ENCODE data around the gene RRAD. TPM values are rescaled to one million over a fixed set of nuclear protein-coding genes. Genes with fewer than 3 reads are reported as not detected.
"Not testable (repeated sequence)": the region's sequence is repeated elsewhere in the genome, so short reads cannot be mapped to it uniquely, and the experiment has no call there.

The RRAD gene, protein sequence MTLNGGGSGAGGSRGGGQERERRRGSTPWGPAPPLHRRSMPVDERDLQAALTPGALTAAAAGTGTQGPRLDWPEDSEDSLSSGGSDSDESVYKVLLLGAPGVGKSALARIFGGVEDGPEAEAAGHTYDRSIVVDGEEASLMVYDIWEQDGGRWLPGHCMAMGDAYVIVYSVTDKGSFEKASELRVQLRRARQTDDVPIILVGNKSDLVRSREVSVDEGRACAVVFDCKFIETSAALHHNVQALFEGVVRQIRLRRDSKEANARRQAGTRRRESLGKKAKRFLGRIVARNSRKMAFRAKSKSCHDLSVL
- polyA plus RNA-seq = 100 to 1,000 TPM in 1 of 2 donors, 10 to 100 TPM in 1; 93.6 to 125 TPM

GRCh38 chr16:66925322-66925840 lies at the start of gene RRAD:
TSS of gene RRAD (minus strand) at chr16:66925535. CDS start at chr16:66925179, 356 bp downstream.
- no peaks in the 10 kb centered on the region for H3K27me3 ChIP-seq (ENCODE audit: control insufficient read depth in 1 of 2, insufficient read depth in 2 of 2, low read length in 2 of 2)
- peak within 1 kb of the TSS; percentile 55 to 61 for H3K4me3 ChIP-seq (ENCODE audit: low read depth in 1 of 2, low read length in 2 of 2)
- H3K9me3 ChIP-seq (ENCODE audit: control insufficient read depth in 2 of 2, insufficient read depth in 1 of 2, low read depth in 1 of 2, low read length in 1 of 2) = no peaks in the 10 kb centered on the region

DNA sequence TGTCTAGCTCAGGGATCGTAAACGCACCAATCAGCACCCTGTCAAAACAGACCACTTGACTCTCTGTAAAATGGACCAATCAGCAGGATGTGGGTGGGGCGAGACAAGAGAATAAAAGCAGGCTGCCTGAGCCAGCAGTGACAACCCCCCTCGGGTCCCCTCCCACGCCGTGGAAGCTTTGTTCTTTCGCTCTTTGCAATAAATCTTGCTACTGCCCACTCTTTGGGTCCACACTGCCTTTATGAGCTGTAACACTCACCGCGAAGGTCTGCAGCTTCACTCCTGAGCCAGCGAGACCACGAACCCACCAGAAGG lies 49.6 kb upstream of the RRAD start:
- 68 to 71% methylated on average over 11 of the region's 11 CpGs for WGBS, 2 donors
- not testable (repeated sequence) for H3K4me3 ChIP-seq (ENCODE audit: low read depth in 1 of 2, low read length in 2 of 2)

More at GRCh38 chr16:66925322-66925840, at the start of gene RRAD:
- peaks cover 14 to 33% of the 10 kb centered on the region in 2 donors for H3K4me1 ChIP-seq (ENCODE audit: control insufficient read depth in 2 of 2, insufficient read depth in 2 of 2, low read length in 1 of 2)
- 7 to 8% methylated on average over 40 to 42 of the region's 42 CpGs for WGBS, 2 donors
- peaks cover 0 to 6% of the 10 kb centered on the region in 2 donors for H3K36me3 ChIP-seq (ENCODE audit: control insufficient read depth in 2 of 2, insufficient read depth in 2 of 2, low read length in 1 of 2)
- peak within 1 kb of the TSS; percentile 70 to 88 for H3K27ac ChIP-seq (ENCODE audit: low read depth in 2 of 2, low read length in 1 of 2)

DNA sequence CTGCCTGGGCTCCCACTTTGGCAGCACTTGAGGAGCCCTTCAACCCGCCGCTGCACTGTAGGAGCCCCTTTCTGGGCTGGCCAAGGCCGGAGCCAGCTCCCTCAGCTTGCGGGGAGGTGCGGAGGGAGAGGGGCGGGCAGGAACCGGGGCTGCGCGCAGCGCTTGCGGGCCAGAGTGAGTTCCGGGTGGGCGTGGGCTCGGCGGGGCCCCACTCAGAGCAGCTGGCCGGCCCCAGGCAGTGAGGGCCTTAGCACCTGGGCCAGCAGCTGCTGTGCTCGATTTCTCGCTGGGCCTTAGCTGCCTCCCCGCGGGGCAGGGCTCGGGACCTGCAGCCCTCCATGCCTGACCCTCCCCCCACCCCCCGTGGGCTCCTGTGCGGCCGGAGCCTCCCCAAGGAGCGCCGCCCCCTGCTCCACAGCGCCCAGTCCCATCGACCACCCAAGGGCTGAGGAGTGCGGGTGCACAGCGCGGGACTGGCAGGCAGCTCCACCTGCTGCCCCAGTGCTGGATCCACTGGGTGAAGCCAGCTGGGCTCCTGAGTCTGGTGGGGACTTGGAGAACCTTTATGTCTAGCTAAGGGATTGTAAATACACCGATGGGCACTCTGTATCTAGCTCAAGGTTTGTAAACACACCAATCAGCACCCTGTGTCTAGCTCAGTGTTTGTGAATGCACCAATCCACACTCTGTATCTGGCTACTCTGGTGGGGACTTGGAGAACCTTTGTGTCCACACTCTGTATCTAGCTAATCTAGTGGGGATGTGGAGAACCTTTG lies 49.0 kb upstream of the RRAD start:
- not testable (repeated sequence) for H3K4me3 ChIP-seq (ENCODE audit: low read depth in 1 of 2, low read length in 2 of 2); H3K27me3 ChIP-seq (ENCODE audit: control insufficient read depth in 1 of 2, insufficient read depth in 2 of 2, low read length in 2 of 2); H3K36me3 ChIP-seq (ENCODE audit: control insufficient read depth in 2 of 2, insufficient read depth in 2 of 2, low read length in 1 of 2); H3K27ac ChIP-seq (ENCODE audit: low read depth in 2 of 2, low read length in 1 of 2); H3K4me1 ChIP-seq (ENCODE audit: control insufficient read depth in 2 of 2, insufficient read depth in 2 of 2, low read length in 1 of 2); H3K9me3 ChIP-seq (ENCODE audit: control insufficient read depth in 2 of 2, insufficient read depth in 1 of 2, low read depth in 1 of 2, low read length in 1 of 2)
- 86 to 87% methylated on average over 32 of the region's 32 CpGs for WGBS, 2 donors

More for the DNA sequence above, 49.6 kb upstream of the RRAD start:
- not testable (repeated sequence) for H3K36me3 ChIP-seq (ENCODE audit: control insufficient read depth in 2 of 2, insufficient read depth in 2 of 2, low read length in 1 of 2); H3K4me1 ChIP-seq (ENCODE audit: control insufficient read depth in 2 of 2, insufficient read depth in 2 of 2, low read length in 1 of 2); H3K27ac ChIP-seq (ENCODE audit: low read depth in 2 of 2, low read length in 1 of 2); H3K27me3 ChIP-seq (ENCODE audit: control insufficient read depth in 1 of 2, insufficient read depth in 2 of 2, low read length in 2 of 2); H3K9me3 ChIP-seq (ENCODE audit: control insufficient read depth in 2 of 2, insufficient read depth in 1 of 2, low read depth in 1 of 2, low read length in 1 of 2)

DNA sequence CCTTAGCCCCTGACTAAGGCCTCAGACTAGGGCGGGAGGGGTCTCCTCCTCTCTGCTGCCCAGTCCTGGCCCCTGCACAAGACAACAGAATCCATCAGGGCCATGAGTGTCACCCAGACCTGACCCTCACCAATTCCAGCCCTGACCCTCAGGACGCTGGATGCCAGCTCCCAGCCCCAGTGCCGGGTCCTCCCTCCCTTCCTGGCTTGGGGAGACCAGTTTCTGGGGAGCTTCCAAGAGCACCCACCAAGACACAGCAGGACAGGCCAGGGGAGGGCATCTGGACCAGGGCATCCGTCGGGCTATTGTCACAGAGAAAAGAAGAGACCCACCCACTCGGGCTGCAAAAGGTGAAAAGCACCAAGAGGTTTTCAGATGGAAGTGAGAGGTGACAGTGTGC lies 48.4 kb upstream of the RRAD start:
- no peaks in the 10 kb centered on the region for H3K9me3 ChIP-seq (ENCODE audit: control insufficient read depth in 2 of 2, insufficient read depth in 1 of 2, low read depth in 1 of 2, low read length in 1 of 2)
- WGBS, 2 donors = 79 to 89% methylated on average over 6 of the region's 6 CpGs
- H3K36me3 ChIP-seq (ENCODE audit: control insufficient read depth in 2 of 2, insufficient read depth in 2 of 2, low read length in 1 of 2) = no peaks in the 10 kb centered on the region
- no peaks in the 10 kb centered on the region for H3K27me3 ChIP-seq (ENCODE audit: control insufficient read depth in 1 of 2, insufficient read depth in 2 of 2, low read length in 2 of 2)
- H3K4me3 ChIP-seq (ENCODE audit: low read depth in 1 of 2, low read length in 2 of 2) = no peak overlapping the region
- peaks cover 2% of the 10 kb centered on the region in 2 donors for H3K4me1 ChIP-seq (ENCODE audit: control insufficient read depth in 2 of 2, insufficient read depth in 2 of 2, low read length in 1 of 2)
- no peak overlapping the region for H3K27ac ChIP-seq (ENCODE audit: low read depth in 2 of 2, low read length in 1 of 2)

- H3K36me3 ChIP-seq (ENCODE audit: control insufficient read depth in 2 of 2, insufficient read depth in 2 of 2, low read length in 1 of 2) = no peaks in the 10 kb centered on the region
- H3K27me3 ChIP-seq (ENCODE audit: control insufficient read depth in 1 of 2, insufficient read depth in 2 of 2, low read length in 2 of 2) = no peaks in the 10 kb centered on the region
- no peak overlapping the region for H3K4me3 ChIP-seq (ENCODE audit: low read depth in 1 of 2, low read length in 2 of 2)
- H3K4me1 ChIP-seq (ENCODE audit: control insufficient read depth in 2 of 2, insufficient read depth in 2 of 2, low read length in 1 of 2) = peaks cover 2% of the 10 kb centered on the region in 2 donors
- 82 to 84% methylated on average over 9 of the region's 9 CpGs for WGBS, 2 donors
- no peak overlapping the region for H3K27ac ChIP-seq (ENCODE audit: low read depth in 2 of 2, low read length in 1 of 2)
- H3K9me3 ChIP-seq (ENCODE audit: control insufficient read depth in 2 of 2, insufficient read depth in 1 of 2, low read depth in 1 of 2, low read length in 1 of 2) = no peaks in the 10 kb centered on the region
Observed at GRCh38 chr16:66972983-66973382, 47.6 kb upstream of the RRAD start.

DNA sequence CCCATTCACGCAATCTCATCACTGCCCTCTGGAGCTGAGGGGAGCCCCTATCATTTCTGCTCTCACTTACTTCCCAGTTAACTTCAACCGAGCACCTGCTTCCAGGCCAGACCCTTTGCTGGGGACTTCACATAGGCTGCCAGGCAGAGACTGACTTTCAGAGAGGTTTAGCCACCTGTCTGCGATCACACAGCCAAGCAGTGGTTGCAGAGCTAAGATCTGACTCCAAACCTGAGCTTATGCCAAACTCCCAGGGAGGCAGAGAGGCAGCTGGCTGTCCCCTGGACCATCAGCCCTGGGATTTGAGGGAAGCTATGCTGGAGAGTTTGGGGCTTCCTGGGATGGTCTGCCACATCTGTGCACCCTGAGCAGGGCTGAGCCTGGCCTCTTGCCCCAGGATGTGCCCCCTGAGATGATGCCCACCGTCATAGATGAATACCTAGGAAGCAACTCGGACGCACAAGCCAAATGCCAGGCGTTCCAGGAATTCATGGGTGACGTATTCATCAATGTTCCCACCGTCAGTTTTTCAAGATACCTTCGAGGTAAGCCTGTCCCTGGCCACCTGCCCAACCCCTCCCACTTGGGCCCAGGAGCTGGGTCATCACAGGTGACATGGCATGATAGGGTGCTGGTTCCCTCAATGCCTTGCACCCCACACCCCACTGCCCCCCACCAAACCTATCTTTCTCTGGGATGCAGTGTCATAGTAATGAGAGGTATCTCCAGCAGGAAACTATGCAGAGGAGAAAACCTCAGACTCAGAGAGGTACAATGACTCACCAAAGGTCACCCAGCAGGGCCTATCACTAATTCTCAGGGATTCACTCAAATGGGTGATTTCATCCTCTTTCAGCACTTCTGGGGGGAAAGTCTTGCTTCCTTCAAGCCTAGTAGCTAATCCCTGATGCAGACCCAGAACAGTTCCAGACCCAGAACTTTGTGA lies 45.7 kb upstream of the RRAD start:
- Histone ChIP-seq H3K9me3 (ENCODE audit: control insufficient read depth in 2 of 2, insufficient read depth in 1 of 2, low read depth in 1 of 2, low read length in 1 of 2) (no peaks in the 10 kb centered on the region), H3K4me3 (ENCODE audit: low read depth in 1 of 2, low read length in 2 of 2) (no peak overlapping the region), H3K27ac (ENCODE audit: low read depth in 2 of 2, low read length in 1 of 2) (no peak overlapping the region), H3K27me3 (ENCODE audit: control insufficient read depth in 1 of 2, insufficient read depth in 2 of 2, low read length in 2 of 2) (no peaks in the 10 kb centered on the region), H3K36me3 (ENCODE audit: control insufficient read depth in 2 of 2, insufficient read depth in 2 of 2, low read length in 1 of 2) (no peaks in the 10 kb centered on the region), H3K4me1 (ENCODE audit: control insufficient read depth in 2 of 2, insufficient read depth in 2 of 2, low read length in 1 of 2) (peaks cover 0 to 2% of the 10 kb centered on the region in 2 donors)
- WGBS, 2 donors = 63 to 68% methylated on average over 10 of the region's 10 CpGs

DNA sequence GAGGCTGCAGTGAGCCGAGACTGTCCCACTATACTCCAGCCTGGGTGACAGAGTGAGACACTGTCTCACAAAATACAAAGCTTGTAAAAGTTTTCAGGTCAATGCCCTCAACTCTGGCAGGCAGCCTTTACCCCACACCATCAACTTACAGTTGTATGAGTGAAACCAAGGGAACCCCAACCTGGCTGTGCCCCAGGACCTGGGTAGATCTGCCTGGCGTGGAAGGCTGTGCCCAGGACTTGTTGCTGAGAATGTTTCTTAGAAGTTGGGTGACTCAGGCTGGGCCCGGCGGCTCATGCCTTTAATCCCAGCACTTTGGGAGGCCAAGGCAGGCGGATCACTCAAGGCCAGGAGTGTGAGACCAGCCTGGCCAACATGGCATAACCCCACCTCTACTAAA lies 43.5 kb upstream of the RRAD start:
- no peak overlapping the region for H3K4me3 ChIP-seq (ENCODE audit: low read depth in 1 of 2, low read length in 2 of 2)
- H3K4me1 ChIP-seq (ENCODE audit: control insufficient read depth in 2 of 2, insufficient read depth in 2 of 2, low read length in 1 of 2) = no peaks in the 10 kb centered on the region
- no peak overlapping the region for H3K27ac ChIP-seq (ENCODE audit: low read depth in 2 of 2, low read length in 1 of 2)
- no peaks in the 10 kb centered on the region for H3K36me3 ChIP-seq (ENCODE audit: control insufficient read depth in 2 of 2, insufficient read depth in 2 of 2, low read length in 1 of 2)
- no peaks in the 10 kb centered on the region for H3K9me3 ChIP-seq (ENCODE audit: control insufficient read depth in 2 of 2, insufficient read depth in 1 of 2, low read depth in 1 of 2, low read length in 1 of 2)
- H3K27me3 ChIP-seq (ENCODE audit: control insufficient read depth in 1 of 2, insufficient read depth in 2 of 2, low read length in 2 of 2) = no peaks in the 10 kb centered on the region
- 55 to 72% methylated on average over 5 of the region's 5 CpGs for WGBS, 2 donors

- H3K27ac ChIP-seq (ENCODE audit: low read depth in 2 of 2, low read length in 1 of 2) = no peak overlapping the region
- no peaks in the 10 kb centered on the region for H3K36me3 ChIP-seq (ENCODE audit: control insufficient read depth in 2 of 2, insufficient read depth in 2 of 2, low read length in 1 of 2)
- 59 to 69% methylated on average over 6 of the region's 6 CpGs for WGBS, 2 donors
Observed at GRCh38 chr16:66964049-66964448, 38.7 kb upstream of the RRAD start.

DNA sequence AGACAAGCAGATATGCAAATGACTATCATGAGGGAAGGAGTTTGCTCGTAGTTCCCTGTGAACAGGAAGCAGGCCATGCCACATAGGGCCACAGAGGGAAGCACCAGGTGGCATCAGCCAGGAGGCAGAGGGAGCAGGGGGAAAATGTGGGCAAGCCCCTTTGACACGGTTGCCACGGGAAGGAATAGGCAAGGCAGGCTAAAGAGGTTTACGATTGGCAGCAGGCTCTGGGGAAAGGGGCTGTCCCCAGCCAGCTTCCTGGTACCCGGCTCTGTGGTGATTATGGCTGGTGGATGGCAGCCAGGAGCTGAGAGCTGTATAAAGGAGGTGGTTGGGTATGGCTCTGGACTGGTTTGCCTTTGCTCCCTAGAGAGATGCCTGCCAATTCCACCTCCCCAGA lies 36.6 kb upstream of the RRAD start:
- Histone ChIP-seq H3K27ac (ENCODE audit: low read depth in 2 of 2, low read length in 1 of 2) (peak overlapping the region; percentile 27 to 65), H3K27me3 (ENCODE audit: control insufficient read depth in 1 of 2, insufficient read depth in 2 of 2, low read length in 2 of 2) (no peaks in the 10 kb centered on the region), H3K4me1 (ENCODE audit: control insufficient read depth in 2 of 2, insufficient read depth in 2 of 2, low read length in 1 of 2) (peaks cover 0 to 8% of the 10 kb centered on the region in 2 donors), H3K4me3 (ENCODE audit: low read depth in 1 of 2, low read length in 2 of 2) (no peak overlapping the region), H3K36me3 (ENCODE audit: control insufficient read depth in 2 of 2, insufficient read depth in 2 of 2, low read length in 1 of 2) (no peaks in the 10 kb centered on the region), H3K9me3 (ENCODE audit: control insufficient read depth in 2 of 2, insufficient read depth in 1 of 2, low read depth in 1 of 2, low read length in 1 of 2) (no peaks in the 10 kb centered on the region)
- WGBS, 2 donors = 28 to 32% methylated on average over 5 of the region's 5 CpGs

More at GRCh38 chr16:66964049-66964448, 38.7 kb upstream of the RRAD start:
- no peaks in the 10 kb centered on the region for H3K9me3 ChIP-seq (ENCODE audit: control insufficient read depth in 2 of 2, insufficient read depth in 1 of 2, low read depth in 1 of 2, low read length in 1 of 2)
- H3K4me3 ChIP-seq (ENCODE audit: low read depth in 1 of 2, low read length in 2 of 2) = no peak overlapping the region
- H3K27me3 ChIP-seq (ENCODE audit: control insufficient read depth in 1 of 2, insufficient read depth in 2 of 2, low read length in 2 of 2) = no peaks in the 10 kb centered on the region
- peaks cover 0 to 8% of the 10 kb centered on the region in 2 donors for H3K4me1 ChIP-seq (ENCODE audit: control insufficient read depth in 2 of 2, insufficient read depth in 2 of 2, low read length in 1 of 2)
